Left lung (tissue), 10 donors: ENCODE data around the gene LHFPL3. TPM values are rescaled to one million over a fixed set of nuclear protein-coding genes. Genes with fewer than 3 reads are reported as not detected.
A peak's percentile ranks its signal among the peaks of the same experiment; 100 is the strongest.

Source experiments
- ATAC-seq: fragments of 200-7000 bp; cut with Tn5 transposase; one replicate; pipeline ENCODE4 v1.9.1; 2020; ENCODE audit warnings: moderate library complexity
- DNase-seq, 4 donors: peaks; one replicate each; pipeline ENCODE4 v3.0.0-alpha.2; 2013 to 2020
- H3K27ac ChIP-seq, 2 donors: fragments of 200-600 bp; sonication (generic) in 1 of 2; one replicate each; pipeline versions ENCODE4 v1.5.0 to v1.8.0; 2020 to 2021
- H3K27me3 ChIP-seq, 2 donors: fragments of 200-600 bp; sonication (generic) in 1 of 2; one replicate each; pipeline versions ENCODE4 v1.5.0 to v1.8.0; 2020 to 2021
- H3K36me3 ChIP-seq, 2 donors: fragments of 200-600 bp; sonication (generic) in 1 of 2; one replicate each; pipeline versions ENCODE4 v1.5.0 to v1.8.0; 2020 to 2021
- H3K4me1 ChIP-seq, 2 donors: fragments of 200-600 bp; one replicate each; pipeline ENCODE4 v1.8.0; 2021
- H3K4me3 ChIP-seq, 2 donors: fragments of 200-600 bp; sonication (generic) in 1 of 2; one replicate each; pipeline versions ENCODE4 v1.5.0 to v1.8.0; 2020 to 2021; ENCODE audit warnings: mild to moderate bottlenecking in 1 of 2
- H3K9me3 ChIP-seq, 2 donors: fragments of 200-600 bp; sonication (generic) in 1 of 2; one replicate each; pipeline versions ENCODE4 v1.5.0 to v1.8.0; 2020 to 2021
- intact Hi-C, 2 donors: fragments of 100-400 bp; cut with DNase I; formaldehyde crosslinking; loops; one replicate each; pipeline versions ENCODE4 v1.11.2 to v1.14.2; 2022
- polyA plus RNA-seq, 6 donors: library from polyadenylated mRNA; unstranded; fragments of 120-200 nt; gene quantifications; one replicate each; pipeline ENCODE4 v1.2.1, GENCODE V29; 2013; ENCODE audit not compliant: insufficient read length in 6 of 6
- total RNA-seq, 2 donors: library from RNA; stranded (reverse); fragmentation: NEBNext Ultra II Directional; extraction: Animal tissue kit (Norgen Biotek cat#: 25700); gene quantifications; one replicate each; pipeline ENCODE4 v1.2.1, GENCODE V29; 2021
- TF ChIP-seq, protein P1 (sequence below), 2 donors: fragments of 200-600 bp; sonication (generic) in 1 of 2; IDR thresholded peaks; one replicate each; pipeline versions ENCODE4 v1.5.0 to v1.8.0; 2021; ENCODE audit warnings: antibody characterized with exemption in 2 of 2
- donor health status: DM: no; HTN: yes; CAD: no.
- donor health status: DM: no; HTN: no; CAD: no.

Gene LHFPL3
- total and polyA plus RNA-seq, 8 donors: 1.0 to 3.7 (median 2.5) TPM; not detected in 2

DNA sequence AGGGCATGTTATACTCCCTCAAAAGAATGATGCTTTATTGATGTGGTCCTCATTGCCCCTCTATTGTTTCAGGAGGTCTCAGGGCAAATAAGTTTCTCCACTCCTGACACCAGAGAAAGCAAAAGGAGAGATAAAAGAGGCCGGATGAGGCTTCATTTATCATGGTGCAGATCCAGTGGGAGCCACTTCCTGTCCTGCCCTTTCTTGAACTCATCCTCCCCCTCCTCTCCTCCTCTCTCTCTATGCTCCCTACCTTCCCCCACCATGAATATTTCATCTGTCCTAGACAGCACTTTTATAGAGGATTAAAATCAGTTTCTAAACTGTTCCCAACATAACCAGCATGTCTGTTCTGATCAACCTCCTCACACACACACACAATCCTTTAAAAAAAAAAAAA lies 513.4 kb downstream of the LHFPL3 start:
- H3K4me3 ChIP-seq: no peak overlapping the region
- no peaks in the 10 kb centered on the region for H3K4me1 ChIP-seq
- ATAC-seq: no peak
- TF ChIP-seq, protein P1, sequence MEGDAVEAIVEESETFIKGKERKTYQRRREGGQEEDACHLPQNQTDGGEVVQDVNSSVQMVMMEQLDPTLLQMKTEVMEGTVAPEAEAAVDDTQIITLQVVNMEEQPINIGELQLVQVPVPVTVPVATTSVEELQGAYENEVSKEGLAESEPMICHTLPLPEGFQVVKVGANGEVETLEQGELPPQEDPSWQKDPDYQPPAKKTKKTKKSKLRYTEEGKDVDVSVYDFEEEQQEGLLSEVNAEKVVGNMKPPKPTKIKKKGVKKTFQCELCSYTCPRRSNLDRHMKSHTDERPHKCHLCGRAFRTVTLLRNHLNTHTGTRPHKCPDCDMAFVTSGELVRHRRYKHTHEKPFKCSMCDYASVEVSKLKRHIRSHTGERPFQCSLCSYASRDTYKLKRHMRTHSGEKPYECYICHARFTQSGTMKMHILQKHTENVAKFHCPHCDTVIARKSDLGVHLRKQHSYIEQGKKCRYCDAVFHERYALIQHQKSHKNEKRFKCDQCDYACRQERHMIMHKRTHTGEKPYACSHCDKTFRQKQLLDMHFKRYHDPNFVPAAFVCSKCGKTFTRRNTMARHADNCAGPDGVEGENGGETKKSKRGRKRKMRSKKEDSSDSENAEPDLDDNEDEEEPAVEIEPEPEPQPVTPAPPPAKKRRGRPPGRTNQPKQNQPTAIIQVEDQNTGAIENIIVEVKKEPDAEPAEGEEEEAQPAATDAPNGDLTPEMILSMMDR (IDR thresholded peaks at IDR 0.05): no peak
- H3K9me3 ChIP-seq: no peaks in the 10 kb centered on the region
- intact Hi-C loops: no loop called here
- peaks cover 0 to 14% of the 10 kb centered on the region in 2 donors for H3K27me3 ChIP-seq
- no peaks in the 10 kb centered on the region for H3K36me3 ChIP-seq
- DNase-seq: no peak
- H3K27ac ChIP-seq: no peak overlapping the region

DNA sequence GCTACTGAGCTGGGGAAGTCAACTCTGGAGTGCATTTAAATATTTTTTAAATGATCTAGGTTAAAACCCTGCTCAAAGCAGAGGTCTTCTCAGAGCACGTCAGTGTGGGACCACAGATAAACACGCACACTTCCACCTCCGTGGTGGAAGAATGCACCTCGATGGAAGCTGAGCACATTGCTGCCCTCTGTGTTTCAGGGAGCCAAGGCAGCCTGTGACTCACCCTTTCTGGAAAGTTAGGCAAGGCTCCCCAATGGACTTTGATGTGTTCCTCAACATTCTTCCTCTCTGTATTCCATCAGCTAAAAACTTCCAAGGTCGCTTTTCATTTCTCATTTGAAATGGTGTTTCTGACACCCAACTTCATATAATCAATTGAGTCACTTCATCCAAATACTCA lies 514.8 kb downstream of the LHFPL3 start:
- H3K36me3 ChIP-seq: no peaks in the 10 kb centered on the region
- ATAC-seq: no peak
- no peaks in the 10 kb centered on the region for H3K9me3 ChIP-seq
- no peak overlapping the region for H3K27ac ChIP-seq
- H3K4me1 ChIP-seq: no peaks in the 10 kb centered on the region
- peaks cover 0 to 14% of the 10 kb centered on the region in 2 donors for H3K27me3 ChIP-seq
- no peak overlapping the region for H3K4me3 ChIP-seq
- TF ChIP-seq, protein P1 (IDR thresholded peaks at IDR 0.05): no peak
- intact Hi-C loops: no loop called here
- no peak for DNase-seq

DNA sequence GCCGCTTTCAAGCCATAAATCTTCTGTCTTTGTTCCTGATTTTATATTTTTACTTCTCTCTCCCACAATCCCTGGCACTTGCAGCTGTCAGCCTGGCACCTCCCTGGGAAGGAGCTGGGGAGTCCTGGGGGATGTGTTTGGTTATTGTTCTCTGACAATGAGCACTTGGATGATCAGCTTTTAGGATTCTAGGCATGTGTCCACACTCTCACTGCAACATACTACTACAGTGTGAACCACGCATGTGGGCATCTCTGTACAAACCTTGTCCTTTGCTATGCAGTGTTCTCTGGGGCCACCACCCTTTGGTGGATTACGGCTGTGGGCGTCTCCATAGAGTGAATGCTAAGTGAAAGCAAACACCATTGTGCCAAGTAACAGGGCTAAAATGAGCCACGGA lies 517.2 kb downstream of the LHFPL3 start:
- Histone ChIP-seq H3K27me3 (peaks cover 0 to 14% of the 10 kb centered on the region in 2 donors), H3K36me3 (no peaks in the 10 kb centered on the region), H3K4me1 (no peaks in the 10 kb centered on the region), H3K27ac (no peak overlapping the region), H3K9me3 (no peaks in the 10 kb centered on the region), H3K4me3 (no peak overlapping the region)
- intact Hi-C loops: no loop called here
- DNase-seq: no peak
- ATAC-seq: no peak
- TF ChIP-seq, protein P1 (IDR thresholded peaks at IDR 0.05): no peak

DNA sequence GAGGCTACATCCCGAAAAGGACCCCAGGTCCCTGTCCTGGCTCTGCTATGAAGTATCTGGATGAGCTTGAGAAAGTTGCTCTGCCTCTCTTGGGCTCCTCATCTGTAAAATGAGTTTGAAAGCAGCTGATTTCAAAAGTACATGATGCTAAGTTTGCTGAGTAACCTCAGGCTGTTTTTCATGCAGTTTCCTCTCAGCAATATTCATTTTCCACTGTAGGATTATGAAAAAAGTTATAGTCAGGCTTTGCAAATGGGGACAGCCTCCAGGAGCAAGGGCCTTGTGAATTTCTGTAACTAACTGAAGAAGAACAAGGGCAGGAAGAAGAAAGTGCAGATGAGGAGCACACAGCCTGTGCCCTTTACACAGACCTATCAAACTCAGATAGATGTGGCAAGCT lies 518.3 kb downstream of the LHFPL3 start:
- Histone ChIP-seq H3K27me3 (peaks cover 0 to 14% of the 10 kb centered on the region in 2 donors), H3K27ac (no peak overlapping the region), H3K4me3 (no peak overlapping the region), H3K9me3 (no peaks in the 10 kb centered on the region), H3K36me3 (no peaks in the 10 kb centered on the region), H3K4me1 (no peaks in the 10 kb centered on the region)
- no peak for ATAC-seq
- DNase-seq: no peak
- intact Hi-C loops: no loop called here
- TF ChIP-seq, protein P1 (IDR thresholded peaks at IDR 0.05): no peak

DNA sequence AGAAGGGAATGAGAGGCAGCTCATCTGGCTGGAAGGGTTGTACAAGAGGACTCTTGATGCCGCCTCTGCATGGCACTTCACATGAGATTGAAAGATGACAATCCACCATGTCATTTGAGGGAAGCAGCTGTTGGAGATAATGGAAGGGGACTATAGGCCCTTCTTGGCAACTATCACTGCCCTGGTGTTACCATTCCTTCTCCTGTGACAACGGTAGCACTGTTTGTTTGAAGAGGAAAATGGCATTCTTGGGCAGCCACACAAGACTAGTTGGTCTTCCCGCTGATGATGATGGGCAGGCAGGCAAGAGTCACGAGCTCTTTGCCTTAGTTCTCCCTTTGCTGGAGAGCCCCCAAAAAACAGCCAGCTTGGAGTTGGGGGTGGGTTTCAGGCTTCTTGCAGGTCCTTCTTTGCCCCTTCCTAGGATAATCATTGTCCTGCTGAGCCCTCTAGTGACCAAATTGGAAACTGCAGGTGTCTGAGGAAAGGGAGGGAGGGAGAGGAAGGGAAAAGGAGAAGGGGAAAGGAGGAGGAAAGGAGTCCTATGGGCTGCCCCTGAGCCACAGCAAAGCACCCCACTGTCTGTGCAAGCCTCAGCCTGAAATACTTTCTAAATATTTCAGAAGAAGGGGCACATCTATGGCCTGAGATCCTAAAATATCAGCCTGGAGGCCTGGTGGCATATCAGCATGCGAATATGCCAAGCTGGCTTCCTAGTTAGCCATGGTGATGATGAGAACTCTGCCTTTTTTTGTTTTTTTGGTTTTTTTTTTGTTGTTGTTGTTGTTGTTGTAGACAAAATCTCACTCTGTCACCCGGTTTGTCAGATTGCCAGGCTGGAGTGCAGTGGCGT lies 520.0 kb downstream of the LHFPL3 start:
- H3K9me3 ChIP-seq: no peaks in the 10 kb centered on the region
- intact Hi-C loops: no loop called here
- no peaks in the 10 kb centered on the region for H3K4me1 ChIP-seq
- H3K27ac ChIP-seq: no peak overlapping the region
- DNase-seq (peak in 2 of 4 donors; percentile 46 to 52), ATAC-seq (peak; percentile 88)
- H3K36me3 ChIP-seq: no peaks in the 10 kb centered on the region
- H3K27me3 ChIP-seq: peaks cover 0 to 14% of the 10 kb centered on the region in 2 donors
- TF ChIP-seq, protein P1 (IDR thresholded peaks at IDR 0.05): peak; percentile 81 to 86
- no peak overlapping the region for H3K4me3 ChIP-seq
